HG02840 (cell line): ENCODE results near the gene TGIF1.

ENCODE experiments used
- ATAC-seq: cut with Tn5 transposase; IDR thresholded peaks from one replicate; pipeline ENCODE4 v1.9.1; 2021; ENCODE audit warnings: mild to moderate bottlenecking, moderate library complexity, moderate number of reproducible peaks; ENCODE audit not compliant: unreplicated experiment, low FRiP score

TGIF1 gene

GRCh38 chr18:3479978-3480509, 30.1 kb downstream of the TGIF1 start:
- ATAC-seq: no peak

GRCh38 chr18:3480827-3481573, 31.0 kb downstream of the TGIF1 start:
- no peak for ATAC-seq

- ATAC-seq: no peak
Observed at GRCh38 chr18:3481696-3482210, 31.8 kb downstream of the TGIF1 start.

GRCh38 chr18:3482258-3482657, 32.3 kb downstream of the TGIF1 start:
- ATAC-seq: no peak

- no peak for ATAC-seq
Observed at GRCh38 chr18:3485153-3486149, 35.5 kb downstream of the TGIF1 start.

GRCh38 chr18:3486512-3486911, 36.5 kb downstream of the TGIF1 start:
- no peak for ATAC-seq

- ATAC-seq: no peak
Observed at GRCh38 chr18:3489462-3489861, 39.5 kb downstream of the TGIF1 start.

- ATAC-seq: no peak
Observed at GRCh38 chr18:3491981-3492555, 42.1 kb downstream of the TGIF1 start.

- ATAC-seq: no peak
Observed at GRCh38 chr18:3492721-3493120, 42.7 kb downstream of the TGIF1 start.

- ATAC-seq: no peak
Observed at GRCh38 chr18:3493501-3494244, 43.7 kb downstream of the TGIF1 start.

GRCh38 chr18:3494245-3494526, 44.2 kb downstream of the TGIF1 start:
- ATAC-seq: no peak

- ATAC-seq: no peak
Observed at GRCh38 chr18:3494569-3494968, 44.6 kb downstream of the TGIF1 start.

- ATAC-seq: no peak
Observed at GRCh38 chr18:3495691-3496430, 45.9 kb downstream of the TGIF1 start.

- no peak for ATAC-seq
Observed at GRCh38 chr18:3498698-3499471, 48.9 kb downstream of the TGIF1 start.

- no peak for ATAC-seq
Observed at GRCh38 chr18:3499501-3499900, 49.5 kb downstream of the TGIF1 start.

GRCh38 chr18:3500016-3500415, 50.0 kb downstream of the TGIF1 start:
- ATAC-seq: no peak

- ATAC-seq: no peak
Observed at GRCh38 chr18:3502650-3503049, 52.7 kb downstream of the TGIF1 start.

- ATAC-seq: no peak
Observed at GRCh38 chr18:3504637-3505036, 54.7 kb downstream of the TGIF1 start.
